ENCODE data around the gene RNASET2. TPM values are rescaled to one million over a fixed set of nuclear protein-coding genes. Genes with fewer than 3 reads are reported as not detected.

The RNASET2 gene
- total RNA-seq, 1 donor from 2014 or later, result 139 TPM

DNA sequence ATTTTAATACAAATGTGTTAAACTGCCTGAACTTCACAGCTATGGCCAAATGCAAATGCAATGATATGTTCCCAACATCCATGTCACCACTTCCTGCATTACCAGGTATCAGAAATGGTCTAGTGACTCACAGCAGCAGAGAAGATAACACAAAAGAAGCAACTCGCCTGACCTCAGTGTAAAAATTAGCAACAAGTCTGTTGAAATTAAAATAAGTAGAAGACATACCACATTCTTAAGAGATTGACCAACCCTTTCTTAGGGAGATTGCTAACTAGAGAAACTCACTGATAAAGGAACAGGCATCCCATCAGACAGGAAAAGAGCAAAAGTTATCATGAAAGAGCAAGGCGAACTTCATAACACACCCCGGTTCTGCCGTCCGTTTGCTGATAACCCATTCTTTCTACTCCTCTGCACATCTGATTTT lies 45.1 kb downstream of the RNASET2 start:
- no peaks in the 10 kb centered on the region for H3K27me3 ChIP-seq (ENCODE audit: control insufficient read depth, insufficient read depth, low read length)
- H3K36me3 ChIP-seq (ENCODE audit: control insufficient read depth, insufficient read depth, low read length), result no peaks in the 10 kb centered on the region
- H3K4me3 ChIP-seq (ENCODE audit: low read depth, low read length), result no peak overlapping the region
- TF ChIP-seq, protein P1, sequence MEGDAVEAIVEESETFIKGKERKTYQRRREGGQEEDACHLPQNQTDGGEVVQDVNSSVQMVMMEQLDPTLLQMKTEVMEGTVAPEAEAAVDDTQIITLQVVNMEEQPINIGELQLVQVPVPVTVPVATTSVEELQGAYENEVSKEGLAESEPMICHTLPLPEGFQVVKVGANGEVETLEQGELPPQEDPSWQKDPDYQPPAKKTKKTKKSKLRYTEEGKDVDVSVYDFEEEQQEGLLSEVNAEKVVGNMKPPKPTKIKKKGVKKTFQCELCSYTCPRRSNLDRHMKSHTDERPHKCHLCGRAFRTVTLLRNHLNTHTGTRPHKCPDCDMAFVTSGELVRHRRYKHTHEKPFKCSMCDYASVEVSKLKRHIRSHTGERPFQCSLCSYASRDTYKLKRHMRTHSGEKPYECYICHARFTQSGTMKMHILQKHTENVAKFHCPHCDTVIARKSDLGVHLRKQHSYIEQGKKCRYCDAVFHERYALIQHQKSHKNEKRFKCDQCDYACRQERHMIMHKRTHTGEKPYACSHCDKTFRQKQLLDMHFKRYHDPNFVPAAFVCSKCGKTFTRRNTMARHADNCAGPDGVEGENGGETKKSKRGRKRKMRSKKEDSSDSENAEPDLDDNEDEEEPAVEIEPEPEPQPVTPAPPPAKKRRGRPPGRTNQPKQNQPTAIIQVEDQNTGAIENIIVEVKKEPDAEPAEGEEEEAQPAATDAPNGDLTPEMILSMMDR (IDR thresholded peaks at IDR 0.05; ENCODE audit: insufficient read depth, low read length, poor library complexity, severe bottlenecking), result no peak
- no peak for DNase-seq (ENCODE audit: low read depth)

DNA sequence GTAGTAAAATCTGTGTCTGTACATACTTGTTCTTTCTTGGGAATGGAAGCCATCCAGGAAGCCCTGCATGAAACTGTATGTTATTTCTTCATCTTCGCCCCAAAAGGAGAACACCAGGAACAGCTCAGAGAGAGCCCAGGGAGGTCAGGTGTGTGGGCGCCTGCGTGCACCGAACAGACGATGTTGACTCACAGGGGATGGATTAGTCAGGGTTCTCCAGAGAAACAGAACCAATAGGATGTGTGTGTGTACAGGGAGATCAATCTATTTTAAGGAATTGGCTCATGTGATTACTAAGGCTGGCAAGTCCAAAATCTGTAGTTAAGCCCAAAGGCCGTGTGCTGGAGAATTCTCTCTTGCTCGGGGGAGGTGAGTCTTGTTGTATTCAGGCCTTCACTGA lies 45.7 kb downstream of the RNASET2 start:
- no peak for DNase-seq (ENCODE audit: low read depth)
- no peaks in the 10 kb centered on the region for H3K27me3 ChIP-seq (ENCODE audit: control insufficient read depth, insufficient read depth, low read length)
- no peaks in the 10 kb centered on the region for H3K36me3 ChIP-seq (ENCODE audit: control insufficient read depth, insufficient read depth, low read length)
- TF ChIP-seq, protein P1 (IDR thresholded peaks at IDR 0.05; ENCODE audit: insufficient read depth, low read length, poor library complexity, severe bottlenecking), result no peak
- no peak overlapping the region for H3K4me3 ChIP-seq (ENCODE audit: low read depth, low read length)

DNA sequence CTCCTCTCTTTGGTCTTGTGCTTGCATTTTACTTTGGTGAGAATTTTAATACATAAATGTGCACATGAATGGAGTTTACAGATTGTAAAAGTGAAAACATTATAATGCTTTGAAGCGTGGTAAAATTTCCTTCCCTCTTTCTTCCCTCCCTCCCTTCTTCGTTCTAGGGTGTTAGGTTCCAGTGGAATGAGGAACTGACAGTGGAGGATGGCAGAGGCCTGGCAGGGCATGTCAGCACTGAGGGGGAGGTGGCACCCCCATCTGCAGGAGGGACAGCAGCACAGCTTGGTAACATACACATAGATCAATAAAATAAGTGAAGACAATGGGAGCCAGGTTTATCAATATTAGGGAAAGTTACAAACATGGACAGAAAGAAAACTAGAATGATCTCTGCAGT lies 47.5 kb downstream of the RNASET2 start:
- Histone ChIP-seq H3K36me3 (ENCODE audit: control insufficient read depth, insufficient read depth, low read length) (no peaks in the 10 kb centered on the region), H3K27me3 (ENCODE audit: control insufficient read depth, insufficient read depth, low read length) (peaks cover 3% of the 10 kb centered on the region), H3K4me3 (ENCODE audit: low read depth, low read length) (no peak overlapping the region)
- TF ChIP-seq, protein P1 (IDR thresholded peaks at IDR 0.05; ENCODE audit: insufficient read depth, low read length, poor library complexity, severe bottlenecking), result no peak
- DNase-seq (ENCODE audit: low read depth), result no peak

DNA sequence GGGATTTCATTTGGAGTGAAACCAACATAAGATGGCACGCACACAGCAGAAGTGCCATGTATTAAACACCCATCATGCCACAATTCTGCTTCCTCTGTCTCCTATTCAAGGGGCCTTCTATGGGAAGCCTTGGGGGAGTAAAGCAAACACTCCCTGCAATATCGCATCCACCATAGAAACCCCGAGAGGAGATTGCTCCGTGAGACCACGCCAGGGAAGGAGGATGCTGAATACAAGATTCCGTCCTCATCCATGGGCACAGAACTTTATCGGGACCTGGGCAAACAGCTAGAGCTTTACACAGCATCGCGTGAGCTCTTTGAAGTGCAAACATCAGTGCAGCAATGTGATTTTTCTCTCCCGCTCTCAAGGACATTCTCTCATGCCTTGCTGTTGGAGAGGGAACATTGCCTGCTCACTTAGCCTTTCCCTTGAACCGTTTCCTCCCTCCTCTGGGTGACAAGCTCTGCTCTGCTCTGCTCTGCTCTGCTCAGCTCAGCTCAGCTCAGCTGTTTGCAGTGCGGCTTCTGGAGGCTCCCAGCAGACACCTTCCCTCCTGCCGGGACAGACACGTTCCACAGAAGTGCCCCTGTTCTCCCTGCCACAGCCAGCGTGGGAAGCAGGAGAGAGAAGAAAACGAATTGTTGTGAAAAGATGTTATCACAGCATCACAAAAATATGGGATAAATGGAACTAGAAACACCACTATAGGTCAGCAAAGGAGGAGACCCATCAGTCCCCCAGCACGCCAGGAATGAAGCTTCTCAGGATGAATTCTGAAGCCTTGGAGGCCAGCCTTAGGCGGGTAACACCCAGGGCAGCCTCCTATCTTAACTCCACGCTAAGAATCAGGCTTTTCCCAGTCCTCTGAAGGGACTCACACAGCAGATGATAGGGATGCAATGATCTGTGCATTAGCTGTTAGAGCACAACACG lies 48.2 kb downstream of the RNASET2 start:
- Histone ChIP-seq H3K27me3 (ENCODE audit: control insufficient read depth, insufficient read depth, low read length) (peaks cover 3% of the 10 kb centered on the region), H3K4me3 (ENCODE audit: low read depth, low read length) (no peak overlapping the region), H3K36me3 (ENCODE audit: control insufficient read depth, insufficient read depth, low read length) (no peaks in the 10 kb centered on the region)
- no peak for DNase-seq (ENCODE audit: low read depth)
- TF ChIP-seq, protein P1 (IDR thresholded peaks at IDR 0.05; ENCODE audit: insufficient read depth, low read length, poor library complexity, severe bottlenecking), result no peak

DNA sequence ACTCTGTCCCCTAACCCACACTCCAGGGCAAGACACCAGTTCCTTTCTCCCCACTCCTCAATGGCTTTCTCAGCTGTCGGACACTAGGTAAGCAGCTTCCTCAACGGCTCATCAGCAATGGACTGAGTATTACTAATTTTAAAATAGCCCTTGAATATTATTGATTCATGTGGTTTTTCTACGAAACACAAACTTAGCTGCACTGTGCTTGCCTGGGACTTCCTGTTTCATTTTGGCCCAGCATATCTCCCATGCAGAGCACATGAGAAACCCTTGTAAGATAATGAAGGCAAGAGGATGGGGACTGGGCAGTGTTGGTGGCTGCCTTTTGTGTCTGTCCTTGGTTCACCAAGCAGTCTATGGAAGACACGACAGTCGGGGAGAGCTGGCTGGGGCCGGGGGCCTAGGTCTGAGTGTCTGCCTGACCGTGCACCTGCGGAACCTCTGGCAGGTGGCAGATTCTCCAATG lies 48.9 kb downstream of the RNASET2 start:
- TF ChIP-seq, protein P1 (IDR thresholded peaks at IDR 0.05; ENCODE audit: insufficient read depth, low read length, poor library complexity, severe bottlenecking), result no peak
- Histone ChIP-seq H3K36me3 (ENCODE audit: control insufficient read depth, insufficient read depth, low read length) (no peaks in the 10 kb centered on the region), H3K27me3 (ENCODE audit: control insufficient read depth, insufficient read depth, low read length) (peaks cover 3% of the 10 kb centered on the region), H3K4me3 (ENCODE audit: low read depth, low read length) (no peak overlapping the region)
- DNase-seq (ENCODE audit: low read depth), result no peak
